Activated effector memory CD4-positive, alpha-beta T cell treated with Interleukin-2 at 50 U/mL for 16 hours (primary cell): ENCODE data around the gene MST1.

Experiments
- DNase-seq: peaks from one replicate; pipeline ENCODE4 v3.0.0-alpha.2; 2020

Gene MST1

GRCh38 chr3:49717959-49718857 is 28.9 kb upstream of the MST1 start:
- DNase-seq = no peak

GRCh38 chr3:49717211-49717958 is 28.1 kb upstream of the MST1 start:
- no peak for DNase-seq

GRCh38 chr3:49716691-49717210 is 27.5 kb upstream of the MST1 start:
- no peak for DNase-seq

GRCh38 chr3:49716169-49716568 is 26.9 kb upstream of the MST1 start:
- DNase-seq = no peak

- no peak for DNase-seq
These were observed 26.4 kb upstream of the MST1 start for GRCh38 chr3:49715611-49716121.

GRCh38 chr3:49714728-49715550 is 25.7 kb upstream of the MST1 start:
- no peak for DNase-seq

GRCh38 chr3:49713336-49714105 is 24.2 kb upstream of the MST1 start:
- no peak for DNase-seq

- no peak for DNase-seq
These were observed 23.5 kb upstream of the MST1 start for GRCh38 chr3:49712631-49713317.

GRCh38 chr3:49712166-49712565 is 22.9 kb upstream of the MST1 start:
- no peak for DNase-seq

- DNase-seq = no peak
These were observed 22.2 kb upstream of the MST1 start for GRCh38 chr3:49711489-49711888.

- no peak for DNase-seq
These were observed 20.6 kb upstream of the MST1 start for GRCh38 chr3:49709852-49710251.

GRCh38 chr3:49707113-49707480 is 17.8 kb upstream of the MST1 start:
- DNase-seq = no peak

GRCh38 chr3:49706456-49707112 is 17.3 kb upstream of the MST1 start:
- DNase-seq = no peak

GRCh38 chr3:49705390-49705960 is 16.2 kb upstream of the MST1 start:
- no peak for DNase-seq

GRCh38 chr3:49704629-49705028 is 15.4 kb upstream of the MST1 start:
- DNase-seq = no peak

- DNase-seq = no peak
These were observed 14.7 kb upstream of the MST1 start for GRCh38 chr3:49703956-49704355.

GRCh38 chr3:49703443-49703927 is 14.2 kb upstream of the MST1 start:
- DNase-seq = peak; percentile 51

GRCh38 chr3:49702672-49703071 is 13.4 kb upstream of the MST1 start:
- no peak for DNase-seq

GRCh38 chr3:49701388-49702077 is 12.3 kb upstream of the MST1 start:
- no peak for DNase-seq
